ENCODE data around the gene CALML4.

CALML4 gene

DNA sequence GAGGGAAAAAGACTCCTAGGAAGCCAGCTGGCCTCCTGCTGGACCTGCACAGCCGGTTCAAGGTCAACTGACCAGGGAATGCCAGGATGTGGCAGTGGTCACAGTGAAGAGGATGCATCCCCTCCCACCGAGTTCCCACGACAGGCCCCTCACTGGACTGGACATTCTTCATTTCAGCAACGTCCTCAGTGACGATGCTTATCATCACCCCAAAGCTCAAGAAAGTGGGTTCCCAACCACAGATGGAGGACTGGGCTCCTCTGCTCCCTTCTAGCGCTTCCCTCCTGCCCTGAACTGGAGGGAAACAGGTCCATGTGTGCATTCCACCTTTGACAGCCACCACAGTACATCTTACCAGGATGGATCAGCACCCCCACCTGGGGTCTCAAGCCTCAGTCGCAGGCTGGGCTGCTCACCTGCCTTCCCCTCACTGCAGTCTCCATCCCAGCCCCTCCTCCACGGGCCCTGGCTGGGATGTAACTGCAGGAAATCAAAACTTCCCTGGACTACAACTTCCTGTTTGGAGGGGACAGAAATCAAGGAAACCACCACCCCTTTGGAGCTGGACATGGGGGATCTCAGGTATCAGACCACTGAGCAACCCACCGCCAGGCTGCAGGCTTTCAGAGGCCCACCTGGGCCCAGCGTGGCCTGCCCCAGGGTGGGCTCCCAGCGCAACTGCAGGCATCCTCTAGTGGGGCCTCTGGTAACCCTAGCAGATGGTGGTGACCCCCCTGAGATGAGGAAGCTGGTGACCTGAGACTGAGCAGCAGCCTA, 7.3 kb downstream of the CALML4 start:
- TF ChIP-seq, protein P1, sequence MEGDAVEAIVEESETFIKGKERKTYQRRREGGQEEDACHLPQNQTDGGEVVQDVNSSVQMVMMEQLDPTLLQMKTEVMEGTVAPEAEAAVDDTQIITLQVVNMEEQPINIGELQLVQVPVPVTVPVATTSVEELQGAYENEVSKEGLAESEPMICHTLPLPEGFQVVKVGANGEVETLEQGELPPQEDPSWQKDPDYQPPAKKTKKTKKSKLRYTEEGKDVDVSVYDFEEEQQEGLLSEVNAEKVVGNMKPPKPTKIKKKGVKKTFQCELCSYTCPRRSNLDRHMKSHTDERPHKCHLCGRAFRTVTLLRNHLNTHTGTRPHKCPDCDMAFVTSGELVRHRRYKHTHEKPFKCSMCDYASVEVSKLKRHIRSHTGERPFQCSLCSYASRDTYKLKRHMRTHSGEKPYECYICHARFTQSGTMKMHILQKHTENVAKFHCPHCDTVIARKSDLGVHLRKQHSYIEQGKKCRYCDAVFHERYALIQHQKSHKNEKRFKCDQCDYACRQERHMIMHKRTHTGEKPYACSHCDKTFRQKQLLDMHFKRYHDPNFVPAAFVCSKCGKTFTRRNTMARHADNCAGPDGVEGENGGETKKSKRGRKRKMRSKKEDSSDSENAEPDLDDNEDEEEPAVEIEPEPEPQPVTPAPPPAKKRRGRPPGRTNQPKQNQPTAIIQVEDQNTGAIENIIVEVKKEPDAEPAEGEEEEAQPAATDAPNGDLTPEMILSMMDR (IDR thresholded peaks at IDR 0.05; ENCODE audit: low read length), result no peak
- TF ChIP-seq EZH2 (IDR thresholded peaks at IDR 0.05; ENCODE audit: borderline replicate concordance, low read length), result no peak
- Histone ChIP-seq H3K27ac (ENCODE audit: low read depth, low read length, poor library complexity, severe bottlenecking) (no peak overlapping the region), H2AFZ (ENCODE audit: low read length) (no peak overlapping the region), H3K4me3 (ENCODE audit: low read depth, low read length, poor library complexity, severe bottlenecking) (no peak overlapping the region), H3K4me1 (ENCODE audit: insufficient read depth, low read length, severe bottlenecking) (no peaks in the 10 kb centered on the region), H4K20me1 (ENCODE audit: insufficient read depth, low read length) (no peaks in the 10 kb centered on the region), H3F3A (ENCODE audit: insufficient read depth, low read length) (no peaks in the 10 kb centered on the region), H3K27me3 (ENCODE audit: insufficient read depth, low read length) (no peaks in the 10 kb centered on the region), H3K4me2 (ENCODE audit: low read length) (no peak overlapping the region), H3K9me3 (ENCODE audit: low read length) (no peaks in the 10 kb centered on the region), H3K9ac (ENCODE audit: low read length) (no peak overlapping the region), H3K79me2 (ENCODE audit: insufficient read depth, low read length) (no peaks in the 10 kb centered on the region), H3K9me2 (ENCODE audit: low read depth, low read length) (no peaks in the 10 kb centered on the region), H3K36me3 (ENCODE audit: insufficient read depth, low read length) (peaks cover 9% of the 10 kb centered on the region; the same call in 1 of the 2 replicates)

DNA sequence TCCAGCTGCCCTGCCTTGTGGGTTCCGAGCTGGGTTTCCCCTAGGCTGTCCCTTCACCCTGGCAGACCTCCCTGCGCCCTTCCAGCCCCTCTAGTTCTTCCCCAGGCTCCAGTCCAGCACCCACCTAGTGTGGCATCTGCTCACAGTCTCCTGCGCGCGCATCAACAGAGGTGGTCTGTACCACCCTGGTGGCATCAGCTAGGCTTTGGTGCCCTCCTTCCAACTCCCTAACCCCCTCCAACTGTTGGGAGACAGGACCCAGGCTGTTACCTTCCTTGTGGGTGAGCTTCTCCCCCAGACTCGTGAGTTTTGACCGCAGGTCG, 8.0 kb downstream of the CALML4 start:
- Histone ChIP-seq H4K20me1 (ENCODE audit: insufficient read depth, low read length) (no peaks in the 10 kb centered on the region), H3F3A (ENCODE audit: insufficient read depth, low read length) (no peaks in the 10 kb centered on the region), H3K27me3 (ENCODE audit: insufficient read depth, low read length) (no peaks in the 10 kb centered on the region), H3K4me2 (ENCODE audit: low read length) (no peak overlapping the region), H3K9me3 (ENCODE audit: low read length) (no peaks in the 10 kb centered on the region), H3K4me1 (ENCODE audit: insufficient read depth, low read length, severe bottlenecking) (no peaks in the 10 kb centered on the region), H3K27ac (ENCODE audit: low read depth, low read length, poor library complexity, severe bottlenecking) (no peak overlapping the region), H2AFZ (ENCODE audit: low read length) (no peak overlapping the region), H3K4me3 (ENCODE audit: low read depth, low read length, poor library complexity, severe bottlenecking) (no peak overlapping the region), H3K9me2 (ENCODE audit: low read depth, low read length) (no peaks in the 10 kb centered on the region), H3K9ac (ENCODE audit: low read length) (no peak overlapping the region), H3K79me2 (ENCODE audit: insufficient read depth, low read length) (no peaks in the 10 kb centered on the region), H3K36me3 (ENCODE audit: insufficient read depth, low read length) (peaks cover 17% of the 10 kb centered on the region; the same call in 1 of the 2 replicates)
- TF ChIP-seq, protein P1 (IDR thresholded peaks at IDR 0.05; ENCODE audit: low read length), result no peak
- no peak for TF ChIP-seq EZH2 (IDR thresholded peaks at IDR 0.05; ENCODE audit: borderline replicate concordance, low read length)

DNA sequence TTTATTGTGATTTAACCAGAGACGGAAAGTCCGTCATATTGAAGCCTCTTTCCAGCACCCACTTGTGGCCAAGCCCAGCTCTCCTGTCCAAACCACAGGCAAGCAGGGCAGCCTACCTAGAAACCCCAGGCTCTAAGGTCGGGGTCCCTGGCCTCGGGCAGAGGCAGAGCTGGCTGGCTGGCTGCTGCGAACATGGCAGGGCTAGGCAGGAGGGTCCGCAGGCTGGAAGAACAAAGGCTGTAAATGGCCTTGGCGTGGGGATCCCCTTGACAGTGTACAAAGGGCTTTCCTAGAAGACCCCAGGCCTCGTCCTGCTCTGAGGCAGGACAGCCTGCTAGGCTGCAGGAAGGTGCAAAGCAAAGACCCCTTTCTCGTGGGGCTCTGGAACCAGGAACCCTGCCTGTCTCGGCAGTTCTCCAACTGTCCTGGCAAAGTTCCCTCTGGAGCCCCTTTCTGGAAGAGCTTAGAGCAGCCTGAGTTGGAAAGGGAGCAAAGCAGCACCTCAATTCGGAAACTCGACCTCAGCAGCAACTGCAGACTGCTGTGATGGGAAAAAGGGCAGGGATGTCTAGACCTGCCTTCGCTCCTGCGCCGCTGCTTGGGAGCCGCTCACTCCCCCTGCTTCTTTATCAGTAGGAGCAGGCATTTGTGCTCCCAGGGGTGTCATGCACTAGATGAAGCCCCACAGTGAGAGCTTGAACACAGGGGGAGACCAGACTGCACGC, 8.5 kb downstream of the CALML4 start:
- Histone ChIP-seq H2AFZ (ENCODE audit: low read length) (no peak overlapping the region), H3K27ac (ENCODE audit: low read depth, low read length, poor library complexity, severe bottlenecking) (no peak overlapping the region), H3K36me3 (ENCODE audit: insufficient read depth, low read length) (peaks cover 22% of the 10 kb centered on the region; the same call in 1 of the 2 replicates), H3K4me3 (ENCODE audit: low read depth, low read length, poor library complexity, severe bottlenecking) (no peak overlapping the region), H3K79me2 (ENCODE audit: insufficient read depth, low read length) (no peaks in the 10 kb centered on the region), H3K27me3 (ENCODE audit: insufficient read depth, low read length) (no peaks in the 10 kb centered on the region), H3K9ac (ENCODE audit: low read length) (no peak overlapping the region), H3K4me2 (ENCODE audit: low read length) (no peak overlapping the region), H4K20me1 (ENCODE audit: insufficient read depth, low read length) (no peaks in the 10 kb centered on the region), H3K9me2 (ENCODE audit: low read depth, low read length) (no peaks in the 10 kb centered on the region), H3K4me1 (ENCODE audit: insufficient read depth, low read length, severe bottlenecking) (no peaks in the 10 kb centered on the region), H3K9me3 (ENCODE audit: low read length) (no peaks in the 10 kb centered on the region), H3F3A (ENCODE audit: insufficient read depth, low read length) (no peaks in the 10 kb centered on the region)
- TF ChIP-seq, protein P1 (IDR thresholded peaks at IDR 0.05; ENCODE audit: low read length), result no peak
- no peak for TF ChIP-seq EZH2 (IDR thresholded peaks at IDR 0.05; ENCODE audit: borderline replicate concordance, low read length)

Measured in OCI-LY1 (cell line).